Panc1 (cell line): ENCODE measurements around the gene BHMT2. TPM values are rescaled to one million over a fixed set of nuclear protein-coding genes. Genes with fewer than 3 reads are reported as not detected.

Experiments used
- ATAC-seq: fragments of 200-7000 bp; cut with Tn5 transposase; 2 replicates; pipeline ENCODE4 v1.9.1; 2020; ENCODE audit warnings: mild to moderate bottlenecking, moderate library complexity
- BruUV-seq: library from RNA; stranded (reverse); fragments of 400-500 nt; replicated peaks from 2 replicates; lab custom pipeline; 2021; lab: Mats Ljungman, UMichigan
- CTCF ChIA-PET: fragments of 300-600 bp; sonication (Branson Sonifier 250); formaldehyde crosslinking; loops from one replicate; lab custom pipeline; 2022; ENCODE audit warnings: antibody characterized with exemption; lab: Charles Lee
- POLR2A ChIA-PET: fragments of 300-600 bp; sonication (Branson Sonifier 250); formaldehyde crosslinking; loops from one replicate; lab custom pipeline; 2022; ENCODE audit warnings: antibody characterized with exemption; lab: Charles Lee
- DNase-seq: peaks from one replicate; pipeline ENCODE4 v3.0.0-alpha.2; 2010; ENCODE audit warnings: low read depth, low spot score
- H3K27ac ChIP-seq: 2 replicates; pipeline ENCODE4 v1.5.1; 2011; ENCODE audit warnings: mild to moderate bottlenecking, low read length, inconsistent platforms
- H3K27me3 ChIP-seq: fragments of 200-500 bp; sonication (Bioruptor generic); 2 replicates; pipeline ENCODE4 v1.6.0; 2014; ENCODE audit warnings: low read length, inconsistent platforms; ENCODE audit not compliant: control insufficient read depth, insufficient read depth
- H3K36me3 ChIP-seq: fragments of 200-500 bp; sonication (Bioruptor generic); 2 replicates; pipeline ENCODE4 v1.5.1; 2014; ENCODE audit warnings: inconsistent platforms, mild to moderate bottlenecking, low read length, moderate library complexity; ENCODE audit not compliant: control insufficient read depth, insufficient read depth
- H3K4me1 ChIP-seq: 2 replicates; pipeline ENCODE4 v1.5.1; 2011; ENCODE audit warnings: inconsistent platforms, mild to moderate bottlenecking, low read length, moderate library complexity; ENCODE audit not compliant: control insufficient read depth, insufficient read depth
- H3K4me3 ChIP-seq, 2 experiments: 2 replicates each; pipeline ENCODE4 v1.5.1; 2011 to 2012; ENCODE audit warnings: low read depth in 2 of 2, low read length in 2 of 2, mild to moderate bottlenecking in 2 of 2, inconsistent platforms in 1 of 2, moderate library complexity in 1 of 2
- H3K9me3 ChIP-seq: fragments of 200-500 bp; sonication (Bioruptor generic); 2 replicates; pipeline ENCODE4 v1.5.1; 2014; ENCODE audit warnings: low read depth, mild to moderate bottlenecking, inconsistent platforms, low read length, moderate library complexity; ENCODE audit not compliant: control insufficient read depth, insufficient read depth
- CTCF ChIP-seq: fragments of 450-650 bp; IDR thresholded peaks from 2 replicates; pipeline ENCODE4 v1.5.1; 2017; ENCODE audit warnings: mild to moderate bottlenecking
- POLR2AphosphoS5 ChIP-seq: IDR thresholded peaks from 2 replicates; pipeline ENCODE4 v1.6.1; 2012; ENCODE audit warnings: mild to moderate bottlenecking, low read depth, low read length, moderate library complexity
- SIN3A ChIP-seq: IDR thresholded peaks from 2 replicates; pipeline ENCODE4 v1.6.1; 2012; ENCODE audit warnings: low read depth, mild to moderate bottlenecking, low read length, moderate library complexity, borderline replicate concordance; ENCODE audit not compliant: insufficient read depth
- TCF7L2 ChIP-seq: IDR thresholded peaks from 2 replicates; pipeline ENCODE4 v1.6.1; 2011; ENCODE audit warnings: mild to moderate bottlenecking, low read depth, low read length, inconsistent platforms
- in situ Hi-C: cut with HindIII; loops from 2 replicates; pipeline ENCODE4 v1.10.0; 2016; ENCODE audit warnings: low sequenced_read_pairs, low pct_unique_long_range_greater_than_20kb
- intact Hi-C: fragments of 100-400 bp; cut with micrococcal nuclease; formaldehyde crosslinking; loops from one replicate; pipeline ENCODE4 v1.10.0; 2022; ENCODE audit not compliant: unreplicated experiment
- total RNA-seq: library from RNA; stranded (reverse); gene quantifications from one replicate; pipeline ENCODE4 v1.2.1, GENCODE V29; 2021; ENCODE audit not compliant: unreplicated experiment
- TF ChIP-seq, protein P1 (sequence below), 2 experiments: IDR thresholded peaks; 2 replicates each; pipeline ENCODE4 v1.6.1; 2011 to 2012; ENCODE audit warnings: low read depth in 2 of 2, control low read depth in 1 of 2, low read length in 1 of 2, mild to moderate bottlenecking in 1 of 2, moderate library complexity in 1 of 2; ENCODE audit not compliant: insufficient read depth in 1 of 2

Gene BHMT2
- total RNA-seq, 1 experiment from 2014 or later: not detected

DNA sequence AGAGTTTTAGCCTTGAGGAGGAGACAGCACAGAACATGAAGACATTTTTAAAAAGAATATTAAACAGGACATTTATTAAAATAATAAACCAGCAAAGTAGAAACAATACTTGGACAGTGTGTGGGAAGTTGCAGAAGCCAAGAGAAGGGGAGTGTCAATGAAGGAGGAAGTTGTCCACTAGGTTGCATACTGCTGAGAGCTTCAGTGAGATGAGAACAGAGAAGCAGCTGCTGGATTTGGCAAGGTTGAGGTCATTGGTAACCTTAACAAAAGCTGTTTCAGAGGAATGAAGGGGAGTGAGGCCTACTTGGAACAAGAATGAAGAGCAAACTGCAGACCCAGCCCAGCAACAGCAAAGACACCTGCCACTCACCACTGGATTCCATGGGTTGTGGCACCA lies 53.4 kb downstream of the BHMT2 start:
- POLR2A ChIA-PET: no interaction called here
- intact Hi-C loops: no loop called here
- Histone ChIP-seq H3K36me3 (no peaks in the 10 kb centered on the region), H3K27ac (no peak overlapping the region), H3K9me3 (no peaks in the 10 kb centered on the region), H3K4me1 (no peaks in the 10 kb centered on the region), H3K27me3 (no peaks in the 10 kb centered on the region), H3K4me3 (no peak overlapping the region)
- ATAC-seq (no peak), DNase-seq (no peak)
- TF ChIP-seq POLR2AphosphoS5 (no peak), SIN3A (no peak), TCF7L2 (no peak), CTCF (no peak)
- TF ChIP-seq, protein P1, sequence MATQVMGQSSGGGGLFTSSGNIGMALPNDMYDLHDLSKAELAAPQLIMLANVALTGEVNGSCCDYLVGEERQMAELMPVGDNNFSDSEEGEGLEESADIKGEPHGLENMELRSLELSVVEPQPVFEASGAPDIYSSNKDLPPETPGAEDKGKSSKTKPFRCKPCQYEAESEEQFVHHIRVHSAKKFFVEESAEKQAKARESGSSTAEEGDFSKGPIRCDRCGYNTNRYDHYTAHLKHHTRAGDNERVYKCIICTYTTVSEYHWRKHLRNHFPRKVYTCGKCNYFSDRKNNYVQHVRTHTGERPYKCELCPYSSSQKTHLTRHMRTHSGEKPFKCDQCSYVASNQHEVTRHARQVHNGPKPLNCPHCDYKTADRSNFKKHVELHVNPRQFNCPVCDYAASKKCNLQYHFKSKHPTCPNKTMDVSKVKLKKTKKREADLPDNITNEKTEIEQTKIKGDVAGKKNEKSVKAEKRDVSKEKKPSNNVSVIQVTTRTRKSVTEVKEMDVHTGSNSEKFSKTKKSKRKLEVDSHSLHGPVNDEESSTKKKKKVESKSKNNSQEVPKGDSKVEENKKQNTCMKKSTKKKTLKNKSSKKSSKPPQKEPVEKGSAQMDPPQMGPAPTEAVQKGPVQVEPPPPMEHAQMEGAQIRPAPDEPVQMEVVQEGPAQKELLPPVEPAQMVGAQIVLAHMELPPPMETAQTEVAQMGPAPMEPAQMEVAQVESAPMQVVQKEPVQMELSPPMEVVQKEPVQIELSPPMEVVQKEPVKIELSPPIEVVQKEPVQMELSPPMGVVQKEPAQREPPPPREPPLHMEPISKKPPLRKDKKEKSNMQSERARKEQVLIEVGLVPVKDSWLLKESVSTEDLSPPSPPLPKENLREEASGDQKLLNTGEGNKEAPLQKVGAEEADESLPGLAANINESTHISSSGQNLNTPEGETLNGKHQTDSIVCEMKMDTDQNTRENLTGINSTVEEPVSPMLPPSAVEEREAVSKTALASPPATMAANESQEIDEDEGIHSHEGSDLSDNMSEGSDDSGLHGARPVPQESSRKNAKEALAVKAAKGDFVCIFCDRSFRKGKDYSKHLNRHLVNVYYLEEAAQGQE (IDR thresholded peaks at IDR 0.05; ENCODE audit: insufficient read depth in 1 of 2, low read depth in 2 of 2, low read length in 1 of 2): no peak
- no TSS peak for BruUV-seq
- CTCF ChIA-PET: no interaction called here
- in situ Hi-C loops: no loop called here

- ChIA-PET POLR2A (no interaction called here), CTCF (no interaction called here)
- no TSS peak for BruUV-seq
- no peak for TF ChIP-seq POLR2AphosphoS5
- no peak for TF ChIP-seq CTCF
- H3K36me3 ChIP-seq: no peaks in the 10 kb centered on the region
- in situ Hi-C loops: no loop called here
- H3K4me1 ChIP-seq: no peaks in the 10 kb centered on the region
- ATAC-seq: no peak
- H3K4me3 ChIP-seq: no peak overlapping the region
- intact Hi-C loops: no loop called here
- DNase-seq: no peak
- H3K27me3 ChIP-seq: no peaks in the 10 kb centered on the region
- no peaks in the 10 kb centered on the region for H3K9me3 ChIP-seq
- H3K27ac ChIP-seq: no peak overlapping the region
These were observed 55.0 kb downstream of the BHMT2 start for GRCh38 chr5:79124607-79125006.
